ENCODE results near the gene RDH8. TPM values are rescaled to one million over a fixed set of nuclear protein-coding genes. Genes with fewer than 3 reads are reported as not detected.

The RDH8 gene, protein sequence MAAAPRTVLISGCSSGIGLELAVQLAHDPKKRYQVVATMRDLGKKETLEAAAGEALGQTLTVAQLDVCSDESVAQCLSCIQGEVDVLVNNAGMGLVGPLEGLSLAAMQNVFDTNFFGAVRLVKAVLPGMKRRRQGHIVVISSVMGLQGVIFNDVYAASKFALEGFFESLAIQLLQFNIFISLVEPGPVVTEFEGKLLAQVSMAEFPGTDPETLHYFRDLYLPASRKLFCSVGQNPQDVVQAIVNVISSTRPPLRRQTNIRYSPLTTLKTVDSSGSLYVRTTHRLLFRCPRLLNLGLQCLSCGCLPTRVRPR
- not detected in 2 replicates for total RNA-seq (2014; rRNA removed; shearing (Covaris generic))
- polyA plus RNA-seq (2014; cell fraction: nucleus; rRNA removed): not detected in 2 replicates

DNA sequence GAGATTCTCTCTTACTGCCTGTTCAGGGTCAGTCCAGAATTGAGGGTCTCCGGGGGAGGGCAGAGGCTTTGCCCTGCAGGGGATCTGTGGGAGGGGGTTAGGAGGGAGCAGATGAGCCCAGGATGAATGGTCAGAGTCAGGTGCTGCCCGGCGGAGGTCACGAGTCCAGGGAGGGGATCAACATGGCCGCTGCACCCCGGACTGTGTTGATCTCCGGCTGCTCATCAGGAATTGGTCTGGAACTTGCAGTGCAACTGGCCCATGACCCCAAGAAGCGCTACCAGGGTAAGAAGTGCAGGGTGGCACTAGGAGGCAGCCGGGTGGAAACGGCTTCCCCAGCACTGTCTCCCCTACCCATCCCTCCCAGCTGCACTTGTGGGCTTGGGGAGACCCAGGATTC lies at the start of gene RDH8:
Gene RDH8, plus strand, starts transcription at position 168 of the 400 bp plus-strand sequence. Its CDS starts 15 bp downstream, at position 183.
- no peak for DNase-seq (ENCODE audit: extremely low read depth, low read depth)

- no peak for DNase-seq (ENCODE audit: extremely low read depth, low read depth)
Measured at GRCh38 chr19:9966024-9966423, 47.3 kb upstream of the RDH8 start.

DNA sequence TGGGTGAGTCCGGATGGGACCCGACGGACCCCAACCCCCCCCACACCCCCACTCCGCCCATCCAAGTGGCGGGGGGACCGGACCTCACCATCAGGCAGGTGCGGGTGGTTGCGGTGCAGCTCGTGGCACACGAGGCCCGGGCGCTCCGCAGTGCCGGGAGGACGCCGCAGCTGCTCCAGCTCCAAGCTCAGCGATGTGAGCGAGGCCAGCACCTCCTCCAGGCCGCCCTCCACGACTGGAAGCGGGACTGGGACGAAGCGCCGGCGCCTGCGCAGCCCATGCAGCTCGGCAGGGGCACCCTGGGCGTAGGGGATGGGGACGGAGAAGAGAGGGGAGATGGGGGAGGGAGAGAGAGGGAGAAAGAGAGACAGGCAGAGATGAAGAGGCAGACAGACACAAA lies 46.8 kb upstream of the RDH8 start:
- no peak for DNase-seq (ENCODE audit: extremely low read depth, low read depth)

- DNase-seq (ENCODE audit: extremely low read depth, low read depth): no peak
Measured at GRCh38 chr19:9967326-9967725, 46.0 kb upstream of the RDH8 start.

GRCh38 chr19:9968820-9969687 lies 44.2 kb upstream of the RDH8 start:
- DNase-seq (ENCODE audit: extremely low read depth, low read depth): no peak

DNA sequence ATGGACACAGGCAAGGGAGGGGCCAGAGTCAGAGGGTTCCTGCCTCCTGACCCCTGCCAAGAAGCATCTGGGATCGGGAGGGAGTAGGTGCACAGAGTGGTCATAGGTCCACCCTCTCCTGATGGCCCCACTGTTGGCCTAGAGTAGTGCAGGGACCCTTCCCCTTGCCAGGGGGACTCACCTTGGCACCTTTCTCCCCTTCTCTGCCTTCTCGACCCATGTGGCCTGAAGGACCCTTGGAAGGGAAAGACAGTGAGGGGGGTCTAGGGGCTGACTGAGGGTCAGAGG lies 43.7 kb upstream of the RDH8 start:
- DNase-seq (ENCODE audit: extremely low read depth, low read depth): no peak

GRCh38 chr19:9970481-9970880 lies 42.8 kb upstream of the RDH8 start:
- no peak for DNase-seq (ENCODE audit: extremely low read depth, low read depth)

DNA sequence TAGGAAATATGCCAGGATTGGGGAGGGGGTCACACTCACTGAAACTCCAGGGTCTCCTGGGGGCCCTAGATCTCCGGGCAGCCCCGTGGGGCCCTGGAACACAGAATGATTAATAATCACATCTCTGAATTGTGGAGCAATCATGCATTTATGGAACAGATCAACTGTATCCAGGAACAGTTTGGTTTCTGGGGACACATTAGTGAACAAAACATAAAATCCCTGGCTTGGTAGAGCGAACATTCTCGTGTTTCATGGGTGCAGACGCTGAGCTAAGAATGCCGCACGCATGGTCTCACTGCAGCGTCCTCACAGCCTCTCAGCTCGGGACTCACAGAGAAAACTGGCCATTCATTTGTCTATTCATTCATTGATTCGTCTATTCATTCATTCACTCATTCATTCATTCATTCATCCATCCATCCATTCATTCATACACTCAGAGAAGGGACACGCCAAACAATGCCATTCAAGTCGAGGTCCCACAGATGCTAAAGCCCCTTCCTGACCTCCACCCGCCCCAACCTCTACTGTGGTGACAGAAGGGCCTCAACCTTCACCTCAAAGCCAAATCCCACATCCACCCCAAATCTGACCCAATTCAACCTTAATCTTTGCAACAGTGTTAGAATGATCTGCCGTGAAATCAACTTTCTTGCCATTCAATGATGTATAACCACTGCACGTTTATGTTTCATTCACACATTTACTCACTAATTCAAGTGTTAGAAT lies 42.0 kb upstream of the RDH8 start:
- DNase-seq (ENCODE audit: extremely low read depth, low read depth): no peak

DNA sequence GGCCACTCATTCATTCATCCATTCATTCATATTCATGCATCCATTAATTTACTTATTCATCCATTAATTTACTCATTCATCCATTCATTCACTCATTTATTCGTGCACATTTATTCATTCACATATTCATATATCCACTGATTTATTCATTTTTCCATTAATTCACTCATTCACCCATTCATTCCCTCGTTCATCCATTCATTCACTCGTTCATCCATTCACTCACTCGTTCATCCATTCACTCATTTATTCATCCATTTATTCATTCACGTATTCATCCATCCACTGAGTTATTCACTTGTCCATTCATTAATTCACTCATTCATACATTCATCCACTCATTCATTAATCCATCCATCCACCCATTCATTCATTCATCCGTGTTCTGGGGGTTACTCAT lies 41.2 kb upstream of the RDH8 start:
- no peak for DNase-seq (ENCODE audit: extremely low read depth, low read depth)

GRCh38 chr19:9981406-9982260 lies 31.6 kb upstream of the RDH8 start:
- DNase-seq (ENCODE audit: extremely low read depth, low read depth): no peak

GRCh38 chr19:9986787-9987281 lies 26.4 kb upstream of the RDH8 start:
- no peak for DNase-seq (ENCODE audit: extremely low read depth, low read depth)

DNA sequence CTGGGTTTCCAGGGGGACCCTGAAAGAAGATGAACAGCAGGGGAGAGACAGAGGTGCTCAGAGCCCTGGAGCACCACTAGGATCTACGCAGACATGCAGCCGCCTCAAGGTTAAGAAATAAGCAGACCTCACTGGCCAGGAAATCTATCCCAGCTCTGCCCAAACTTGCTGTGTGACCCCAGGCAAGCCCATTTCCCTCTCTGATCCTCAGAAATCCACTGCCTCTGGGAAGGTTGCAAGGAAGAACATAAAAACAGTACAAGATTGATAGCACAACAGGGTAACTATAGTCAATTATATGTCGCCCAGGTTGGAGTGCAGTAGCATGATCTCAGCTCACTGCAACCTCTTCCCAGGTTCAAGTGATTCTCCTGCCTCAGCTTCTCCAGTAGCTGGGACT lies 23.8 kb upstream of the RDH8 start:
- DNase-seq (ENCODE audit: extremely low read depth, low read depth): no peak

GRCh38 chr19:9991425-9992191 lies 21.7 kb upstream of the RDH8 start:
- DNase-seq (ENCODE audit: extremely low read depth, low read depth): no peak

GRCh38 chr19:9995084-9995483 lies 18.2 kb upstream of the RDH8 start:
- DNase-seq (ENCODE audit: extremely low read depth, low read depth): no peak

GRCh38 chr19:9995999-9996398 lies 17.3 kb upstream of the RDH8 start:
- DNase-seq (ENCODE audit: extremely low read depth, low read depth): no peak

DNA sequence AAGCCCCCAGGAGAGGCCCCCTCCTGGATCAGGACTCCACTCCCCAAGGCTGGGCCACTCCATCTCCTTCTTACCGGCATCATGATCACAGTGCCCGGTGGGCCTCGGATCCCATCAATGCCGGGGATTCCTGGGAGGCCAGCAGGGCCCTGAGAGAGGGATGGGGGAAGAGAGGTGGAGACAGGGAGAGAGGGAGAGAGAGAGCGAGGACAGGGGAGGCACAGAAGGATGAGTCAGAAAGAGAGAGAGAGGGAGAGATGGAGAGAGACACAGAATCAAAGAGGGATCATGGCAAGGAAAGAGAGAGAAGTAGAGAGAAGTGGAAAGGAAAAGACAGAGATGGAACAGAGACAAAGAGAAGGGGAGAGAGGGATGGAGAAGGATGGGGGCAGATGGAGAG lies 16.7 kb upstream of the RDH8 start:
- no peak for DNase-seq (ENCODE audit: extremely low read depth, low read depth)

- DNase-seq (ENCODE audit: extremely low read depth, low read depth): peak; percentile 58
Measured at GRCh38 chr19:10000171-10000826, 13.0 kb upstream of the RDH8 start.

DNA sequence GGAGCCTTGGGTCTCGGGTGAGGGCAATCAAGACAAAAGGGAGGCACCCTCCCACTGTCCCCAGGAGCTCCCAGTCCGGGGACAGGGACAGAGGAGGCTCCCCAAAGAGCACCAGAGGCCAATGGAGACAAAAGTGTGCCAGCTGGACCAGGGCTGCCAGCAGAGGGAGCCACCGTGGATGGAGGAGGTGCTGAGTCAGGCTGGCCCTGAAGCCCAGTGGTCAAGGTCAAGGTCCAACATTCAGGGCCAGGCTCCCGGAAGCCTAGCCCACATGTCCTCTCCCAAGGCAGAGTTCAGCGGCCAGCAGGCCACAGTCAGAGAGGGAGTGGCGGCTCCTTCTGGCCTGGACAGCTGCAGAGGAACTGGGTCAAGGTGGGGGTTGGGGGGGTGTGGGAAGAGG lies 11.4 kb upstream of the RDH8 start:
- DNase-seq (ENCODE audit: extremely low read depth, low read depth): no peak

DNA sequence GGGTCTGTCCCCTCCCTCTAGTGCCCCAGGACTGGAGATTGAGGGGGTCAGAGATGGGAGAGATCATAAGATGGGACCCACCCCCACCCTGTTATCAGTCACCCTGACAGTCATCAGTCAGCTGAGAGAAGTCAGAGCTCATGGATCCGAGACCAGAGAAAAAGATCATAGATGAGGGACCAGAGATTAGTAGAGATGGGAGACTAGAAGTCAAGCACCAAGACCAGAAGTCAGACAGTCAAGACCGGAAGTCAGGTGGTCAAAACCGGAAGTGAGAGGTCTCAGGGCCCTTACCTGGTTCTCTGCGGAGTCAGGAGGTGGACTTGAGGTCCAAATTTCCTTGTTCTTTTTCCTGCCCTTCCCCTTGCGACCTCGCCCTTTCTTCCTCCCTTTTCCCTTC lies 10.0 kb upstream of the RDH8 start:
- DNase-seq (ENCODE audit: extremely low read depth, low read depth): no peak
